Ascending aorta (tissue), 2 donors: ENCODE measurements around the gene DISP3. TPM values are rescaled to one million over a fixed set of nuclear protein-coding genes. Genes with fewer than 3 reads are reported as not detected.

Source experiments
- DNase-seq, 2 donors: peaks; one replicate each; pipeline ENCODE4 v3.0.0-alpha.2; 2019; ENCODE audit warnings: low spot score in 2 of 2
- H3K27ac ChIP-seq, 2 donors: fragments of 200-600 bp; sonication (generic); one replicate each; pipeline ENCODE4 v1.5.1; 2016 to 2017; ENCODE audit warnings: mild to moderate bottlenecking in 1 of 2
- H3K27me3 ChIP-seq: fragments of 200-600 bp; sonication (generic); one replicate; pipeline ENCODE4 v1.5.1; 2017
- H3K36me3 ChIP-seq, 2 donors: fragments of 200-600 bp; sonication (generic); one replicate each; pipeline ENCODE4 v1.5.1; 2016
- H3K4me1 ChIP-seq, 2 donors: fragments of 200-600 bp; sonication (generic); one replicate each; pipeline ENCODE4 v1.5.1; 2016 to 2017; ENCODE audit warnings: mild to moderate bottlenecking in 1 of 2
- H3K4me3 ChIP-seq, 2 donors: fragments of 200-600 bp; sonication (generic); one replicate each; pipeline ENCODE4 v1.5.1; 2016 to 2017; ENCODE audit warnings: mild to moderate bottlenecking in 1 of 2
- H3K9me3 ChIP-seq, 2 donors: fragments of 200-600 bp; sonication (generic); one replicate each; pipeline ENCODE4 v1.5.1; 2016
- CTCF ChIP-seq, 3 experiments: fragments of 200-600 bp in 2 of 3; fragments of 450-650 bp in 1 of 3; sonication (generic) in 2 of 3; IDR thresholded peaks; one replicate each; pipeline ENCODE4 v1.5.1; 2016 to 2019; ENCODE audit warnings: antibody characterized with exemption in 3 of 3, mild to moderate bottlenecking in 1 of 3, moderate library complexity in 1 of 3
- intact Hi-C: fragments of 100-400 bp; cut with DNase I; formaldehyde crosslinking; loops from one replicate; pipeline ENCODE4 v1.15.1; 2023
- total RNA-seq: library from RNA; depleted of rRNA; stranded (reverse); fragments of >200 nt; gene quantifications from one replicate; pipeline ENCODE4 v1.1.0, GENCODE V29; 2016

DISP3 gene
- total RNA-seq, 1 donor from 2014 or later: not detected

DNA sequence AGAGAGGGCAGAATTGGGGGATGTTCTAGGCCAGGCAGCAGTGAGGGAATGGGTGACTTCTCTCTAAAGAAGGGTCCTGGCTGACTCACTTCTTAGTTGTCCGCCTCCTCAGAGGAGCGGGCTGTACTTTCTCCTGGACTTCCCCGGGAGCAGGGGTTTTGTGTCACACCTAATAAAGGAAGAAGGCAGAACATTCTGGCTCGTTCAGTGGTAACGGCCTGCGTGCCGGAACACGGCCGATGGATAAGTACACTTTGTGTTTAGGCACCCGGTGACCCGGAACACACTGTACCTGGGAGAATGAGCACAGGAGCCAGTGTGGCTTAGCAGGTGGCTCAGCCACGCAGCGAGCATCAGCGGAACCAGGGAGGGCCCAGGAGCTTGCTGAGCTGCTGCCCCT, 90.6 kb downstream of the DISP3 start:
- Histone ChIP-seq H3K36me3 (no peaks in the 10 kb centered on the region), H3K27me3 (no peaks in the 10 kb centered on the region), H3K4me1 (no peaks in the 10 kb centered on the region), H3K27ac (no peak overlapping the region), H3K4me3 (no peak overlapping the region), H3K9me3 (no peaks in the 10 kb centered on the region)
- DNase-seq: no peak
- TF ChIP-seq CTCF (IDR thresholded peaks at IDR 0.05): no peak
- intact Hi-C loops: no loop called here

GRCh38 chr1:11569954-11570353, 91.0 kb downstream of the DISP3 start:
- H3K4me3 ChIP-seq: no peak overlapping the region
- H3K27ac ChIP-seq: no peak overlapping the region
- no peaks in the 10 kb centered on the region for H3K4me1 ChIP-seq
- no peaks in the 10 kb centered on the region for H3K9me3 ChIP-seq
- DNase-seq: no peak
- no peaks in the 10 kb centered on the region for H3K27me3 ChIP-seq
- no peaks in the 10 kb centered on the region for H3K36me3 ChIP-seq
- intact Hi-C loops: no loop called here
- TF ChIP-seq CTCF (IDR thresholded peaks at IDR 0.05): no peak

GRCh38 chr1:11570821-11571380, 91.9 kb downstream of the DISP3 start:
- no peak for DNase-seq
- no peaks in the 10 kb centered on the region for H3K36me3 ChIP-seq
- H3K4me1 ChIP-seq: no peaks in the 10 kb centered on the region
- no peak overlapping the region for H3K4me3 ChIP-seq
- no peak for TF ChIP-seq CTCF (IDR thresholded peaks at IDR 0.05)
- intact Hi-C loops: no loop called here
- no peak overlapping the region for H3K27ac ChIP-seq
- no peaks in the 10 kb centered on the region for H3K9me3 ChIP-seq
- H3K27me3 ChIP-seq: no peaks in the 10 kb centered on the region

DNA sequence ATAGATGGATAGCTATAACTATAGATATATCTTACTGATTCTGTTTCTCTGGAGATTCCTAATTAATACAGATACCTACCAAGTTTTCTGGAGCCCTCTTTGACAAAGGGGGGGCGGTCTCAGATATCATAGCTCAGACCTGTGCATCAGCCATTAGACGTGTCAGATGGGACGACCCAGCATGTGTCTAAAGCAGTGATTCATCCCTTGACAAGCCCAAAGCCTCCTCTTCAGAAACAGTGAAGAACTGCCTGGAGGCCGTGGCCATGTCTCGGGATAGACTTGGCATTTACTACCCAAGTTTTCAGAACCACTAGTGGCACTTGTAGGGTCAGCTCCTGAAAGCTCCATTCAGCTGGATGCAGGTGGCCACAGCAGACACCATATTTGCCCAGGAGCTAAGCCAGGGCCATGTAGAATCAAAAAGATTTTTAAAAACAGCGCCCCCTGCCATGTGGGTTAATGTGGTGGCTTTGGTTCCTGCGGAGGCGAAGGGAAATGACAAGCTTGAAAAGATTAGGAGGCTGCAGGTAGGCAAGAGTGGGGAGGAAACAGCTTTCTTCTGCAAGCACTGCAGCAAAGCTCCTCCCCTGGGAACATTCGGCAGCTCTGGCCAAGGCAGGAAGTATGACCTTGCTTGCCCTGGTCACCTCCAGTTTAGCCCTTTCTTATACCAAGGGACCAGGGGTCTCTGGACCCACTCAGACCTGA, 93.1 kb downstream of the DISP3 start:
- H3K9me3 ChIP-seq: no peaks in the 10 kb centered on the region
- H3K4me1 ChIP-seq: no peaks in the 10 kb centered on the region
- TF ChIP-seq CTCF (IDR thresholded peaks at IDR 0.05): no peak
- intact Hi-C loops: no loop called here
- no peak overlapping the region for H3K4me3 ChIP-seq
- no peaks in the 10 kb centered on the region for H3K36me3 ChIP-seq
- no peak overlapping the region for H3K27ac ChIP-seq
- H3K27me3 ChIP-seq: no peaks in the 10 kb centered on the region
- no peak for DNase-seq

GRCh38 chr1:11573116-11573692, 94.2 kb downstream of the DISP3 start:
- DNase-seq: no peak
- H3K27me3 ChIP-seq: no peaks in the 10 kb centered on the region
- H3K36me3 ChIP-seq: no peaks in the 10 kb centered on the region
- no peak for TF ChIP-seq CTCF (IDR thresholded peaks at IDR 0.05)
- H3K4me3 ChIP-seq: no peak overlapping the region
- no peaks in the 10 kb centered on the region for H3K4me1 ChIP-seq
- intact Hi-C loops: no loop called here
- no peak overlapping the region for H3K27ac ChIP-seq
- H3K9me3 ChIP-seq: no peaks in the 10 kb centered on the region
